GM18502 (cell line): ENCODE measurements around the gene CERS6.
"Not testable (repeated sequence)": the region's sequence is repeated elsewhere in the genome, so short reads cannot be mapped to it uniquely, and the experiment has no call there.

ENCODE experiments used
- ATAC-seq: cut with Tn5 transposase; IDR thresholded peaks from one replicate; pipeline ENCODE4 v1.9.1; 2021; ENCODE audit warnings: mild to moderate bottlenecking; ENCODE audit not compliant: unreplicated experiment, poor library complexity

CERS6 gene

GRCh38 chr2:168466190-168466737 lies 10.2 kb downstream of the CERS6 start:
- ATAC-seq, result no peak

DNA sequence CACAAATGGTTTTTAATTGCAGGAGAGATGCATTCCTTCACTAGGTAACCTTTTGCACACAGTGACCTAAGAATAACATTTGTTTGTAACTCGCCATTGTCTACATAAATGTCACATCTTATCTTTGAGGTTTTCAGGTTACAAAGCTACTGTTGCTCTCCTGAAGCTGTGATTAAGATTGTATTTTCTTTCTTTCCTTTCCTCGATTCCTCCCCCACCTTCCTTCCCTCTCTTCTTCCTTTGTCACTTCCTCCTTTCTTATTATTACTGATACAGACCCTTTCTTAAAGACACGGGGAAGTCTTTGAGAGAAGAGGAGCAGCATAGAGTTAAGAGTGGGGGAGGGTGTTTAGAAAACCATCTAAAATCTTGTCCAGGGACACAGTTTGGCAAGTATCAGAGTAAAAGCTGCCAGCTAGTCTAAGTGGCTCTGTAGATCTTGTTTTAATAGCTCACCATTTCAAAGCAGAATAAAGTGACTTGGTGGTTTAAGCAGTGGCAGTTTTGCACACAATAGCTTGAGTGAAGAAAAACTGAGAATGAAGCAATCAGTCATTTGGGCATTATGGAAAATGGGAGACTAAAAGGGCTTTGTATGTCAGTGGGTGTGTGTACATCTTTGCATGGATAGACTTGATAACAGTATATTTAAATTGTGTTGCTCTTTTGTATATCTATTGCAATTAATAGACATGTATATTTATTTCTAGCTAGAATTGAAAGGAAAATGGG lies 10.9 kb downstream of the CERS6 start:
- ATAC-seq, result no peak

- ATAC-seq, result no peak
Measured at GRCh38 chr2:168467729-168468128, 11.7 kb downstream of the CERS6 start.

- no peak for ATAC-seq
Measured at GRCh38 chr2:168468354-168468753, 12.3 kb downstream of the CERS6 start.

- ATAC-seq, result peak; percentile 78
Measured at GRCh38 chr2:168469281-168469988, 13.4 kb downstream of the CERS6 start.

DNA sequence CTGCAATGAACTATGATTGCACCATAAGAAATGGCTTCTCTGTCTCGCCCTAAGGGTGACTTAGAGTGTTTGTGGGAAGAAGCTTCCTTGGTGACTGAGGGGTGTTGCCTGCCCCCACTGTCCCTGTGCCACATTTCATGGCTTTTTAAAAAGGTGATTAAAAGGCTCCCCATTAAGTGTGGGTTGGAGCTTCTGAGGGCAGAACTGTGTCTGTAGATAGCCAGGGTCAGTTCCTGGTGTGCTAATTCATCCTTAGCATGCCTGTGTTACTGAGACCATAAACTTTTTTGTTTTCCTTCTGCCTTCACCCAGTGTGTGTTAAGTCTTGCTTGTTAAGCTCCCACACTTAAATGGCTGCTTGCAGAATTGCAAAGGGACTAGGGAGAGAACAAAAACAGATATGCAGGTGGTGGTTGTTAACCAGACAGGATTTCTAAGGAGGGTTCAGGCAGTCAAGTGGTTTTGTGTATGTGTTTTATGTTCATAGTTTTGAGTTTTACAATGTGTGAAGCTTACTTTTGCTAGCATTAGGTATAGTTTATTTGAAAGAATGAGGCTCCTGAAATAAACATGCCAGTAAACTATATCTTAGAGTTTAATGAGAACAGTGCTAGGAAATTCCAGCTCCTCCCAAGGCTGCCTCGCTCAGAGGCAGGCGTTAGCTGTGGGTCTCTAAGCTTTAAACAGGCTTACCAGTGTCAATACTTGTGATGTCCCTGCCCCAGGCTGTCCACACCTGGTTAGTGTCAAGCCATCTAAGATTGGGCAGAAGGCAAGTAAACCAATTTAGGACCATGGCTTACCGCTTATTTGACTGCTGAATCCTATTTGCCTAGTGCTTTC lies 14.5 kb downstream of the CERS6 start:
- no peak for ATAC-seq

GRCh38 chr2:168471163-168471475 lies 15.0 kb downstream of the CERS6 start:
- ATAC-seq, result no peak

- ATAC-seq, result no peak
Measured at GRCh38 chr2:168475636-168476035, 19.6 kb downstream of the CERS6 start.

GRCh38 chr2:168478206-168478605 lies 22.1 kb downstream of the CERS6 start:
- no peak for ATAC-seq

GRCh38 chr2:168480356-168480755 lies 24.3 kb downstream of the CERS6 start:
- no peak for ATAC-seq

DNA sequence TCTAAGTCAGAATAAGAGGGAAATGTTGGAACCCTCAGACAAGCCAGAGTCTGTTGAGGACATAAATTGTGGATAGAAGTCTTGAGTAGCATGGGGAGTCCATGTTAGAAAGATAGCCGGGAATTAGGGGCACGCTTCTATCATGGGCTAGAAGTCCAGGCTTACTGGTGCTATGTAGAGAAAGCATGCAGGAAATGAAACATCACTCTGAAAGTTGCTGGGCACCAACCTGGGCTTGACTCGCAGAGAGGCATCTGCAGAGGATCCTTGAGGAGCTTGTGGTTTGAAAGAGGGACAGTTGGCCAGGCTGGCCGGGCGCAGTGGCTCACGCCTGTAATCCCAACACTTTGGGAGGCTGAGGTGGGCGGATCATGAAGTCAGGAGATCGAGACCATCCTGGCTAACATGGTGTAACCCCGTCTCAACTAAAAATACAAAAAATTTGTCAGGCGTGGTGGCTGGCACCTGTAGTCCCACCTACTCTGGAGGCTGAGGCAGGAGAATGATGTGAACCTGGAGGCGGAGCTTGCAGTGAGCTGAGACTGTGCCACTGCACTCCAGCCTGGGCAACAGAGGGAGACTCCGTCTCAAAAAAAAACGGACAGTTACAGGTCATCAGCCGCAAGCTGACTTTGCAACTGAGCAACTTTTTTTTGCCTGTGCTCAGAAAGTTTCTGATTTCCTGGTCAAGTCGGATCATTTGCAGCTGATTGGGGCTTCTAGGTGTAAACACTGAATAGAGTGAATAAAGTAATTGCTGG lies 24.9 kb downstream of the CERS6 start:
- ATAC-seq, result no peak

- ATAC-seq, result no peak
Measured at GRCh38 chr2:168482269-168482668, 26.2 kb downstream of the CERS6 start.

DNA sequence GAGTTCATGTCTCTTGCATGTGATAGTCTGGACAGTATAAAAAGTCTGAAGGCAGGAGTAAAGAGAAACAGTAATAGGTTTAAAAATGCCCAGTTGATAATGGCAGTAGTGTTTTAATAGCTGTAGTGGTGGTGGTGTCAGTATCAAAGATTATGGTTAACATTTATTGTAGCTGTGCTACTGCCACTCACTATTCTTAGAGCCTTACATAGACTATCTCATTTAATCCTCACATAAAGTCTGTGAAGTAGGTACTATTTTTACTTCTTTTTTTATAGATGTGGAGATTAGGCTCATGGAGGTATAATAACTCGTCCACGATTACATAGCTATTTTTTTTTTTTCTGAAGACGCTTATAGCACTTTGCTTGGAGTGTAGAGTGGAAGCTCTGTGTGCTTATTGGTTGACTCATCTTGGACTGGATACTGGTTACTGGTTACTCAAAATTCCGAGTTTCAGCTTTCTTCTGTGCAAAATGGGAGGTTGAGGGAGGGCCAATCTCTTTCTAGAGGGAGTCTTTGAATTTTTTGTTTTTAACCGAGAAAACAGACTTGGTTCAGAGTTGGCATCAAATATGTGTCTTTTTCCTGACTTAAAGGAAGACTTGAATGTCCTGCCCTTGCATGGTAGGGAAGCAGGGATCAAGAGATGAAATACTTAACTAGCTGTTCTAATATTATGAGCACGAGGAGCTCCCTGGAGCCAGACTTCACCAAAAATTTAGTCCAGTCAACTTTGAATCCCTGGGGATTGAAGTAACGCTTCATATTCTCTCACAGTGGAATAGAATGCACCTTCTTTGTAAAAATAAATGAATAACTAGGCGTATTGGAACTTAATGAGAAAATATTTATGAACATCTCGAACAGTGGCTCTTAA lies 27.1 kb downstream of the CERS6 start:
- ATAC-seq, result no peak

DNA sequence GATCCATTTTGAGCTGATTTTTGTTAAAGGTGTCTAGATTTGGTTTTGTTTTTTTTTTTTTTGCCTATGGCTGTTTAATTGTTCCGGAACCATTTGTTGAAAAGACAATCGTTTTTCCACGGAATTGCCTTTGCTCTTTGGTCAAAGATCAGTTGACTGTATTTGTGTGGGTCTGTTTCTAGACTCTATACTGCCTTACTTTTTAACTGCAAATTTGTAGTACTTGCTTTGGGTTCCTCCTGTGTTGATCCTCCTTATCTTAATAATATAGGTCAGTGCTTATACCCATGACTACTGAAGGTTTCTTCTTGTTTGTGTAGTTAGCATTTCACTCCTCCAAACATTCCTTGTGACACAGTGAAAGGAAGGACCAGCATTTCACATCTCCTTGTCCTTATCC lies 30.4 kb downstream of the CERS6 start:
- no peak for ATAC-seq

GRCh38 chr2:168490015-168490874 lies 34.2 kb downstream of the CERS6 start:
- ATAC-seq, result peak; percentile 93

- ATAC-seq, result peak; percentile 27
Measured at GRCh38 chr2:168490946-168491605, 35.0 kb downstream of the CERS6 start.

- ATAC-seq, result not testable (repeated sequence)
Measured at GRCh38 chr2:168491728-168492127, 35.7 kb downstream of the CERS6 start.

GRCh38 chr2:168493219-168493618 lies 37.1 kb downstream of the CERS6 start:
- ATAC-seq, result not testable (repeated sequence)
